ENCODE measurements around the gene PALS1.
"Not testable (repeated sequence)": the region's sequence is repeated elsewhere in the genome, so short reads cannot be mapped to it uniquely, and the experiment has no call there.

Gene PALS1

GRCh38 chr14:67257906-67258305, 16.7 kb downstream of the PALS1 start:
- no peak for DNase-seq (ENCODE audit: low spot score)
- FAIRE-seq = no peak

DNA sequence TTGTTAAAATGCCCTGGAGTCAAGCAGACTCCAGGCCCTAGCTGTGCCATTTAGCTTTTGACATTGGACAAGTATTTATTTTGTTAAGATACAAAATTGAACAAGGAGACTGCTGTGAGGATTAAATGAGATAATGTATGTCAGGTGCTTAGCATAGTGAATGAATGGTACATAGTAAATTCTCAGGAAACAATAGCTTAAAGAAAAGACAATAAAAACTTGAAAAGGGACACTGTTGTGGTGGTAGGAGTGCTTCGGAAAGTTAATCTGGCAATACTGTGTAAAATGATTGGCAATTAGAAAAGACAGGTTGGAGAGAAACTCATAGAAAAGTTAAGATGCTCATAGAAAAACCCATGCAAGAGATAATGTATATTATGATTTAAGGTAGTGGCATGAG, 19.7 kb downstream of the PALS1 start:
- no peak for DNase-seq (ENCODE audit: low spot score)
- FAIRE-seq = no peak

GRCh38 chr14:67263499-67264149, 22.4 kb downstream of the PALS1 start:
- no peak for FAIRE-seq
- DNase-seq (ENCODE audit: low spot score) = no peak

GRCh38 chr14:67265131-67265530, 23.9 kb downstream of the PALS1 start:
- no peak for DNase-seq (ENCODE audit: low spot score)
- no peak for FAIRE-seq

DNA sequence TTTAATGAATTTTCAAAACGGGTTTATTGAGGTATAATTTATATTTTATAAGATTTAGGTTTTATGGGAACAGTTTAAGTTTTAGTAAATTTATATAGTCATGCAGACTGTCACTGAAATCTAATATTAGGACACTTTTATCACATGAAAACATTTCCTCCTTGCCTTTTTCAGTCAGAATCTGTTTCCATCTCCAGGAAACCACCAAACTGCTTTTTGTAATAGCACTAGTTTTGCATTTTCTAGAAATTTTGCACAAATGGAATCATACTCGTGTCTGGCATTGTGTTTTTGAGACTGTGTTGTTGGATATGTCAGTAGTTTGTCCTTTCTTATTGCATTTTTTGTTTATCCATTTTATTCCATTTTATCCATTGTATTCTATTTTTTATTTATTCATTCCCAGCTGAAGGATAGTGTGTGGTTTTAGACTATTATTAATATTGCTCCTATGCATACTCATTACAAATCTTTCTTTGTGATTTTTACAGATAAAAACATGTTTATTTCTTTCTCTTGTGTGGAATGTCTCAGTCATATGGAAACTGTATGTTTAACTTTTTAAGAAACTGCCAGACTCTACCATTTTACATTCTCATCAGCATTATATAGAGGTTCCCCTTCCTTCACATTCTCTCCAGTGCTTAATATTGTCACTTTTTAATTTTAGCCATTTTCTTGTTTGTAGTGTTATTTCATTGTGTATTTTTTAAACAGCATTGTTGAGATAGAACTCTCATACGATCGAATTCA, 26.5 kb downstream of the PALS1 start:
- FAIRE-seq (no peak), DNase-seq (ENCODE audit: low spot score) (no peak)

DNA sequence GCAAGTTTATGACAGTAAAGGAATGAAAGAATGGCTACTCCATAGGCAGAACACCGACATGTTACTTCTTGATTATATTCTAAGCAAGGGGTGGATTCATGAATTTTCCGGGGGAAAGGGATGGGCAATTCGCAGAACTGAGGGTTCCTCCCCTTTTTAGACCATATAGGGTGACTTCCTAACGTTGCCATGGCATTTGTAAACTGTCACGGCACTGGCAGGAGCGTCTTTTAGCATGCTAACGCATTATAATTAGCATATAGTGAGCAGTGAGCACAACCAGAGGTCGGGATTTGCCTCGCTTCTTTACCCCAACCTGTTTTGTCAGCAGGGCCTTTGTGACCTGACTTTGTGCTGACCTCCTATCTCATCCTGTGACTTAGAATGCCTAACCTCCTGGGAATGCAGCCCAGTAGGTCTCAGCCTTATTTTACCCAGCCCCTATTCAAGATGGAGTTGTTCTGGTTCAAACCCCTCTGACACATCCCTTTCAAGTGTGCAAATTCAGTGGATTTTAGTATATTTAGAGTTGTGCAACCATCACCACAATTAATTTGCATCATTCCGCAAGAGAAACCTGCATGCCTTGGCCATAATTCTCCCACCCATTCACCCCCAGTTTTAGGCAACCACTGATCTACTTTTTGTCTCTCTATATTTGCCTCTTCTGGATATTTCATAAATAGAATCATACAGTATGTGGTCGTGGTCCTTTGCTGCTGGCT, 27.4 kb downstream of the PALS1 start:
- FAIRE-seq (no peak), DNase-seq (ENCODE audit: low spot score) (no peak)

- FAIRE-seq = no peak
- DNase-seq (ENCODE audit: low spot score) = peak; percentile 8
These were observed 28.2 kb downstream of the PALS1 start for GRCh38 chr14:67269298-67270060.

- FAIRE-seq = no peak
- DNase-seq (ENCODE audit: low spot score) = no peak
These were observed 29.0 kb downstream of the PALS1 start for GRCh38 chr14:67270145-67270753.

DNA sequence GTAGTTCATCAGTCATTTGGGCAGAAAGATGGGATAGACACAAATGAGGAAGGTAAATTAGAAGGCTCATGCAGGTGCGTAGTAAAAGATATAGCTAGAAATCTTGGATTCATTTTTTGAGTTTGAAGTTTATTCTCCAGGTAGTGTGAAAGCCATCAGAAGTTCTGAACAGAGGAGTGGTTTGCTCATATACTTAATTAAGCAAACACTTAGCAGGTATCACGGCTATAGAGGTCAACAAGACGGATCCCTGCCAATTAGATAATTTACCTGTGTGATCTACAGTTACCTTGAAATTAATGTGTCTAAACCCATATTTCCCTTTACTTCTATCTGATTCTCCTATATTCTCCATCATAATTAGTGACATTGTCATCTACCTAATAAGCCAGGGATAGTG, 29.7 kb downstream of the PALS1 start:
- no peak for FAIRE-seq

GRCh38 chr14:67273281-67273680, 32.0 kb downstream of the PALS1 start:
- not testable (repeated sequence) for FAIRE-seq

More for the DNA sequence above, 29.7 kb downstream of the PALS1 start:
- DNase-seq (ENCODE audit: low spot score) = no peak

DNA sequence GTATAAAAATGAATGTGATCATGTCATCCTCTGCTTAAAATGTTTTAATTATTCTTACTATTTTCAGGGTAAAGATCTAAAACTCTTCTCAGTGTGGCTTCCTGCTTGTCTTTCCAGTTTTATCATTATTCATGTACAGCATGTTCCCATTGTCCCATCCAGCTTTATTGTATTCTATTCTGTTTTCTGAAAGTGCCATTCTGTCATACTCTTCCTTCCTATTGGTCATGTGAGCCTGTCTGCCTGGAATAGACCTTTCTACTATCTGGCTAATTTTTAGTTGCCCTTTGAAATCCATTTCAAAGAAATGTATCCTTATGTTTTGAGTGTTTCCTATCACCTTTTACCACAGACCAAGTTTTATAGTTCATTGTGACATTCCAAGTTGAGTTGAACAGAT, 34.9 kb downstream of the PALS1 start:
- no peak for DNase-seq (ENCODE audit: low spot score)
- FAIRE-seq = no peak

More at GRCh38 chr14:67273281-67273680, 32.0 kb downstream of the PALS1 start:
- not testable (repeated sequence) for DNase-seq (ENCODE audit: low spot score)

- no peak for DNase-seq (ENCODE audit: low spot score)
- no peak for FAIRE-seq
These were observed 39.3 kb downstream of the PALS1 start for GRCh38 chr14:67280506-67280905.

DNA sequence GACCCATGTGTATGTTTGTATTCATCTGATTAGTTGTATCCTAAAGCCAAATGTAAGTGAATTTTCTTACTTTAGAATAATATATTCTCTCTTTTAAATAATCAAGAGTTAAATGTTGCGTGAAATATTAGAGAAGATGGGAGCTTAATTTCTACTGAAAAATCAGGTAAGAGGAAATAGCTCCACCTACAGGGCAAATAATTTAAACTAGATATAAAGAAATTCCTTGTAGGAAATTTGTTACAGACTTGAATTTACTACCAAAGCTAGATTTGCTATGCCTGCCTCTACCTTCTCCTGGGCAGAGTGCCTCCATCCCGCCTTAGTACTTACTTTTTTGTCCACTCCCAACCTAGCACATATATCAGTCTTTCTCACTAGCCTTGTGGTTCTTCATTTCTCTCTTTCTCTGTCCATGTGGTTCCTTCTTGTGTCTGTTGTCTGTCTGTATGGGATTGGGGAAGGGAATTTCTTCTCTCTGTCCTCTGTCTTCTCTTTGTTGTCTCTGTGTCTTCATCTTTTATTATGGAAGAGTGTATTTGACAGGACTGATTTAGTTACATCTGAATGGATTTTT, 44.7 kb downstream of the PALS1 start:
- DNase-seq (ENCODE audit: low spot score) (peak; percentile 19), FAIRE-seq (peak; percentile 61)

All from RCC 7860 (cell line).